Large intestine (tissue), 3 donors: ENCODE measurements around the gene TRAP1. TPM values are rescaled to one million over a fixed set of nuclear protein-coding genes. Genes with fewer than 3 reads are reported as not detected.

ENCODE experiments used
- DNase-seq, 2 donors: peaks; one replicate each; pipeline versions ENCODE4 v3.0.0 to v3.0.0-alpha.2; 2013
- H3K27ac ChIP-seq: one replicate; pipeline ENCODE4 v1.5.1; 2013; ENCODE audit warnings: low read length
- H3K27me3 ChIP-seq: 2 replicates; pipeline ENCODE4 v1.6.1; 2013; ENCODE audit warnings: low read length; ENCODE audit not compliant: control insufficient read depth, insufficient read depth
- H3K36me3 ChIP-seq: 2 replicates; pipeline ENCODE4 v1.6.1; 2013; ENCODE audit warnings: low read length; ENCODE audit not compliant: control insufficient read depth, insufficient read depth
- H3K4me1 ChIP-seq: one replicate; pipeline ENCODE4 v1.6.1; 2013; ENCODE audit warnings: low read length; ENCODE audit not compliant: control insufficient read depth, insufficient read depth
- H3K4me3 ChIP-seq: one replicate; pipeline ENCODE4 v1.5.1; 2013; ENCODE audit warnings: low read length
- H3K9me3 ChIP-seq: one replicate; pipeline ENCODE4 v1.6.1; 2013; ENCODE audit warnings: mild to moderate bottlenecking, low read depth, low read length, moderate library complexity; ENCODE audit not compliant: control insufficient read depth
- WGBS: methylation state at CpG from one replicate; pipeline ENCODE4 v1.1.5; 2013; ENCODE audit warnings: low lambda C conversion rate; ENCODE audit not compliant: insufficient coverage; 5-methylcytosine and 5-hydroxymethylcytosine counted together
- polyA plus RNA-seq: library from polyadenylated mRNA; unstranded; fragments of 120-200 nt; gene quantifications from one replicate; pipeline ENCODE4 v1.2.1, GENCODE V29; 2013

The TRAP1 gene
- polyA plus RNA-seq, 1 donor = 97.1 TPM

DNA sequence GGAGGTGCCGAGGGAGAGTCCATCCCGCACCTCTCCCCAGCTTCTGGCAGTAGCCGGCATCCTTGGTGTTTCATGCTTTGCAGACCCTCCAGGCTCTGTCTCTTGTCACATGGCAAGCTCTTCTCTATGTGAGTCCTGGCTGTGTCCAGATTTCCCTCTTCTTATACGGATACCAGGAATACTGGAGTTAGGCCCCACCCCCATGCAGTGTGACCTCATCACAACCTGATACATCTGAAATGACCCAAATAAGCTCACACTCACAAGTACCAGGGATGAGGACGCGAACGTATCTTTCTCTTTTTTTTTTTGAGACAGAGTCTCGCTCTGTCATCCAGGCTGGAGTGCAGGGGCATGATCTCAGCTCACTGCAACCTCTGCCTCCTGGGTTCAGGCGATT, 23.3 kb downstream of the TRAP1 start:
- Histone ChIP-seq H3K36me3 (peaks cover 5% of the 10 kb centered on the region), H3K27ac (no peak overlapping the region), H3K4me3 (no peak overlapping the region), H3K4me1 (peaks cover 26% of the 10 kb centered on the region), H3K9me3 (no peaks in the 10 kb centered on the region), H3K27me3 (no peaks in the 10 kb centered on the region)
- WGBS = no CpG with 5 or more reads among the region's 9 CpGs
- DNase-seq = no peak

DNA sequence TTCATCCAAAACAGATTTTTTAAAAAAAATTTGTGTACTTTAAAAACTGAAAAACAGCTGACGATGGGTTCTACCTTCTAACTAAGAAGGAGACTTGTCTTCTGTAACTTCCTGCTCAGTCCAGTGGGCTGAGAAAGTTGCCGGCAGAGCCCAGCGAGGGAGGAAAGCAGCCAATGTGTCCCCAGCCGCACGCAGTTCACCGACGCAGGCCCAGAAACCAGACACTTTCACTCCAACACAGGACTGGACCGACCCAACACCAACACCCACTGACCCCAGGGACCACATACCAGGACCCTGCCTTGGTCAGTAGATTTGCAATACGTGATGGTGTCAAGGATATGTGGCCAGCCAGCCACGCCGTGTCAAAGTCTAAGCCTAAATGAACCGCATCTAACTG, 25.6 kb downstream of the TRAP1 start:
- DNase-seq = no peak
- peaks cover 26% of the 10 kb centered on the region for H3K36me3 ChIP-seq
- no peaks in the 10 kb centered on the region for H3K9me3 ChIP-seq
- peaks cover 21% of the 10 kb centered on the region for H3K4me1 ChIP-seq
- no peak overlapping the region for H3K4me3 ChIP-seq
- 90% methylated on average over 2 of the region's 12 CpGs for WGBS
- H3K27ac ChIP-seq = no peak overlapping the region
- H3K27me3 ChIP-seq = no peaks in the 10 kb centered on the region

DNA sequence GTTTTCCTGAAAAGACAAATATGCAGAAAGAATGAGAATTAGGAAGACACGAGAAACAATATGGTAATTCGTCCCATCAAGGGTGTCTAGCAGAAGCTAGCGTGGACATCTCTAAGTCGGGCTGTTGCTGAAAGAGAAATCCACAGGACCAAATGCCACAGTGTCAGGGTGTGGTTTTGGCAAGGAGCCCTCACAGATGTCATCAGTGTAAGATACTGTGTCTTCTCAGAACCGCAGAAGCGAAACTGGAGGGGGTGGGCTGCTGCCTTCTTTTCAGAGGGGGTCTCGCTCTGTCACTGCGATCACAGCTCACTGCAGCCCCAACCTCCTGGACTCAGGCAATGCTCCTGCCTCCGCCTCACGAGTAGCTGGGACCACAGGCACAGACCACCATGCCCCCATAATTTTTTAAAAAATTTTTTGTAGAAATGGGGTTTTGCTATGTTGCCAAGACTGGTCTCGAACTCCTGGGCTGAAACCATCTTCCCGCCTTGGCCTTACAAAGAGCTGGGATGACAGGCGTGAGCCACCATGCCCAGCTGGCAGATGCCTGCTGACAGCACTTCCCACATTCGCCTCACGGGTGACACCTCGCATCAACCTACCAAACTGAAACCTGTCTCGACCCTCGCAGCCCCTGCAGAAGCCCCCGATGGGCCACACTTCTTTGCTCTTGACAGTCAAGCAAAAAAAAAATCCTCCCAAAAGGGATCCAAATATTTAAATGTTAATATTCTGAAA, 26.2 kb downstream of the TRAP1 start:
- Histone ChIP-seq H3K27ac (no peak overlapping the region), H3K9me3 (no peaks in the 10 kb centered on the region), H3K4me1 (peaks cover 18% of the 10 kb centered on the region), H3K36me3 (peaks cover 32% of the 10 kb centered on the region), H3K27me3 (no peaks in the 10 kb centered on the region), H3K4me3 (no peak overlapping the region)
- no peak for DNase-seq
- 100% methylated on average over 2 of the region's 19 CpGs for WGBS

DNA sequence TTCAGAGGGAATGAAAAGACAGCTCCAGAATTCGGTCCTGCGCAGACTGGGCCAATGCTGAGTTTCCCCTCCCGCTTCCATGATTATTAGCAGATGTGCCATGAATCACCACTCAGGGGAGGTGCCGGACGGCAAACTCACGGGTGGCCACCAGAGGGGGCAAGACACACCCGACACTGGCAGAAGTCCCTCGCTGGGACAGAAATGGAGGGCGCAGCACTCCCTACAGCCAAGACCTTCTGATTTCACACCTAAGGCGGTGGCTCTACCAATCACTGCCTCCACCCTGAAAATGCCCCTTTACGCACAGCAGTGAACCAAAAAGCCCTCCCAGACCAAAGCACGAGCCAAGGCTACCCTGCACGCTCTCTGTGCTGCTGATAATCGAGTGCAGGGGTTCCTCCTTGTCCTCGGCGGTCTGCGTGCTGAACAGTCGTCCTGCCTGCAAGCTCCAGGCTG, 26.8 kb downstream of the TRAP1 start:
- no peak overlapping the region for H3K27ac ChIP-seq
- peaks cover 12% of the 10 kb centered on the region for H3K4me1 ChIP-seq
- H3K27me3 ChIP-seq = no peaks in the 10 kb centered on the region
- no peaks in the 10 kb centered on the region for H3K9me3 ChIP-seq
- H3K36me3 ChIP-seq = peaks cover 39% of the 10 kb centered on the region
- no peak overlapping the region for H3K4me3 ChIP-seq
- no CpG with 5 or more reads among the region's 18 CpGs for WGBS
- peak; percentile 84 to 85 for DNase-seq

DNA sequence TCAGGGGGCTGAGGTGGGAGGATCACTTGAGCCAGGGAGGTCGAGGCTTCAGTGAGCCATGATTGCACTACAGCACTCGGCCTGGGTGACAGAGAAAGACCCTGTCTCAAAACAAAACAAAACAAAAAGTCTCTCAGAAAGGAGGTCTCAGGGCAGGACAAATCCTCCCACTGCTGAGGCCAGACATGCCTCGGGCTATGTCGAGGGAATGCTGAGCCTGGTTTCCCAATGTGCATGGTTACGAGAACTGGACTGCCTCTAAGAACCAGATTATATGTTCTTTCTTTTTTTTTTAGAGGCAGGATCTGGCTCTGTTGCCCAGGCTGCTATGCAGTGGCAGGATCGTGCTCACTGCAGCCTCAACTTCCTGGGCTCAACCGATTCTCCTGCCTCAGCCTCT, 27.6 kb downstream of the TRAP1 start:
- no peaks in the 10 kb centered on the region for H3K27me3 ChIP-seq
- peaks cover 46% of the 10 kb centered on the region for H3K36me3 ChIP-seq
- no peaks in the 10 kb centered on the region for H3K9me3 ChIP-seq
- WGBS = 100% methylated on average over 1 of the region's 7 CpGs
- no peak overlapping the region for H3K4me3 ChIP-seq
- H3K4me1 ChIP-seq = peaks cover 5% of the 10 kb centered on the region
- DNase-seq = no peak
- no peak overlapping the region for H3K27ac ChIP-seq

DNA sequence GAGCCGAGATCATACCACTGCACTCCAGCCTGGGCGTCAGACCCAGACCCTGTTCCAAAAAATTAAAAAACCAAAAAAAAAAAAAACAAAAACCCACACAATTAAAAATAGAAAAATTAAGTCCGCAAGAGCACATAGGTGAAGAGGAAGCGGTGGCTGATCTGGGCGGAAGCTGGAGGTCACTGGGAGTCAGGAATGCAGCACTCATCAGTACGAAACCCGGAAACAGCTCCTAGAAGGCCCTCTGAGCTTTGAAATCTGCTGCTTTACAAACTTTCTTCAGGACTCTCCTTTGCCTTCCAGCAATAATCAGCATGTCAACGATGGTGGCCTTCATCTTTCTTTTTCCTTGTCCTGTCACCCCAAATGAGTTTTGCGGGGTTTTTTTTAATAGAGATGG, 29.5 kb downstream of the TRAP1 start:
- Histone ChIP-seq H3K9me3 (no peaks in the 10 kb centered on the region), H3K27me3 (no peaks in the 10 kb centered on the region), H3K4me1 (peaks cover 4% of the 10 kb centered on the region), H3K36me3 (peaks cover 55% of the 10 kb centered on the region), H3K4me3 (no peak overlapping the region), H3K27ac (no peak overlapping the region)
- 100% methylated on average over 1 of the region's 9 CpGs for WGBS
- DNase-seq = no peak

DNA sequence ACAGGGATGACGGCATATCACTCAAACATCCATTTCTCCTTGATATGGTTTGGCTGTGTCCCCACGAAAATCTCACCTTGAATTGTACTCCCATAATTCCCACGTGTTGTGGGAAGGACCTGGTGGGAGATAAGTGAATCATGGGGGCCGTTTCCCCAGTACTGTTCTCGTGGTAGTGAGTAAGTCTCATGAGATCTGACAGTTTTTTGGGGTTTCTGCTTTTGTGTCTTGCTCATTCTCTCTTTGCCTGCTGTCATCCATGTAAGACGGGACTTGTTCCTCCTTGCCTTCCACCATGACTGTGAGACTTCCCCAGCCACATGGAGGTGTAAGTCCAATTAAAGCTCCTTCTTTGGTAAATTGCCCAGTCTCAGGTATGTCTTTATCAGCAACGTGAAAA, 30.3 kb downstream of the TRAP1 start:
- WGBS = 100% methylated on average over 1 of the region's 7 CpGs

DNA sequence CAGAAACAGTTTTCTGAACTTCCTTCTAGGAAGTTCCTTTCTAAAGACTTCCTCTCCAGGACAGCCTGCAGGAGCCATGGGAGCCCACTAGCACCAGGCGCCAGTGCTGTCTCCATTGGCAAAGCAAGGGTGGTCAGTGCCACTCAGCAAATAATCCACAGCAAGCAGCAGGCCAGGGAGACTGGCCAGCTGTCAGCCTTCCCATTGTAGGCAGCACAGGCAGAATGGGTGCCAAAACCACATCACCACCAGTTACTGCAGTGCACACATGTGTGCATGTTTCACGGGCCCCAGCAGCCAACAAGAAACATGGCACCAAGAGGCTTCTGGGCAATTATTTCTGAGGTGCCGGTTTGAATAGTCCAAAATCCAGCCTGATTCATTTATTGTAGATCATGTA, 36.1 kb downstream of the TRAP1 start:
- no CpG with 5 or more reads among the region's 3 CpGs for WGBS
- no peak overlapping the region for H3K27ac ChIP-seq
- DNase-seq = no peak
- no peak overlapping the region for H3K4me3 ChIP-seq
- H3K27me3 ChIP-seq = no peaks in the 10 kb centered on the region
- H3K4me1 ChIP-seq = no peaks in the 10 kb centered on the region
- H3K9me3 ChIP-seq = no peaks in the 10 kb centered on the region
- peaks cover 79% of the 10 kb centered on the region for H3K36me3 ChIP-seq

More for the DNA sequence above, 30.3 kb downstream of the TRAP1 start:
- Histone ChIP-seq H3K36me3 (peaks cover 62% of the 10 kb centered on the region), H3K27me3 (no peaks in the 10 kb centered on the region), H3K4me1 (peaks cover 4% of the 10 kb centered on the region), H3K4me3 (no peak overlapping the region), H3K9me3 (no peaks in the 10 kb centered on the region), H3K27ac (no peak overlapping the region)
- no peak for DNase-seq

DNA sequence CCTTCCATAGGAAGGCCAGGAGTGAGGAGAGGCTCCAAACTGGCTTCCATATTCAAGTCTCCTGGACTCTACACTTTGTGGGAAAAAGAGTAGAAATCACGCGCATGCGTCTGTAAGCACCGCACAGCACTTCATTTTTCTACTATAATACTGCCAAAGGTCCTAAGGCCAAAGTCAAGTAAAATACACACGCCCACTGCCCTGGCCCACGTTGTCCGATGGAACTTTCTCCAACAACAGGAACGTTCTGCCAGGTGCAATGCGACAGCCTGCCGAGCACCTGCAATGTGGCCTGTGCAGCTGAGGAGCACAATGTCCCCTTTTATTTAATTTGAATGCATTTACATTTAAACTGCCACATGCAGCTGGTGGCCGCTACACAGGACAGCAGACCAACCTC, 39.3 kb downstream of the TRAP1 start:
- Histone ChIP-seq H3K4me1 (no peaks in the 10 kb centered on the region), H3K36me3 (peaks cover 90% of the 10 kb centered on the region), H3K9me3 (no peaks in the 10 kb centered on the region), H3K27me3 (no peaks in the 10 kb centered on the region), H3K27ac (no peak overlapping the region), H3K4me3 (no peak overlapping the region)
- 100% methylated on average over 1 of the region's 11 CpGs for WGBS
- no peak for DNase-seq

DNA sequence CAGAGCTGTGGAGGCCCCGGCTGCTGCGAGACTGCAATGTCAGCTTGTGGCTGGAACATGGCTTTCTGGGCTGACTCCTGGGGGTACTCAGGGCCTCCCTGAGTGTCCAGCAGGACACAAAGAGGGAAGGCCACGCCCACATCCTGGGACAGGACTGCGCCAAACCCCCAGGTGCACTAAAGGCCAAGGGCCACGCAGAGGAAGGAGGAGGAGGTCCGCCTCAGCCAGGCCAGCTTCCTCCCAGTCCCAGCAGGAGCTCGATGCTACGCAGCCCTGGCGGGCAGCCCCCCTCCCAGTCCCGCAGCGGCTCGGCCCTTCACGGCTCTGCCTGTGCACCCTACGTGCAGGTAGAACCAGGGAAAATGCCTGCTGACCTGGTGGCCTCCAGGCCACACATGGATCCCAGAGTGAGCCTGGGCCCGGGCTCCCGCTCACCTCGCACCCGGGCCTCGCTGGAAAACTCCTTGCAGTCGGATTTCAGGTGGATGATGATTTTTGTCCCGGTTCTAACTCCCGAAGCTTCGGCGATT, 41.7 kb downstream of the TRAP1 start:
- Histone ChIP-seq H3K4me1 (no peaks in the 10 kb centered on the region), H3K27ac (no peak overlapping the region), H3K36me3 (peaks cover 91% of the 10 kb centered on the region), H3K27me3 (no peaks in the 10 kb centered on the region), H3K9me3 (no peaks in the 10 kb centered on the region), H3K4me3 (no peak overlapping the region)
- DNase-seq = no peak
- no CpG with 5 or more reads among the region's 24 CpGs for WGBS
